ENCODE measurements around the gene ANKRD66. TPM values are rescaled to one million over a fixed set of nuclear protein-coding genes. Genes with fewer than 3 reads are reported as not detected.

ANKRD66 gene
- total and polyA plus RNA-seq, 2 donors (not counting 3 experiments of a cell fraction or from before 2014, with no cell fraction given): not detected

- no peaks in the 10 kb centered on the region for H4K20me1 ChIP-seq (replicated peaks; ENCODE audit: control insufficient read depth, extremely low read depth, insufficient read depth, low read length)
- DNase-seq (ENCODE audit: low read depth, low spot score) (no peak), FAIRE-seq (no peak)
- H3K9me3 ChIP-seq (replicated peaks; ENCODE audit: control insufficient read depth, insufficient read depth, low read length): no peaks in the 10 kb centered on the region
- H3K9ac ChIP-seq (replicated peaks; ENCODE audit: extremely low read depth, insufficient read depth, low read length): no peak overlapping the region
- no peaks in the 10 kb centered on the region for H3K79me2 ChIP-seq (ENCODE audit: control insufficient read depth, insufficient read depth, low read length)
- POLR2A ChIA-PET: no interaction called here
- no peaks in the 10 kb centered on the region for H3K27me3 ChIP-seq (ENCODE audit: control insufficient read depth in 2 of 2, insufficient read depth in 2 of 2, low read length in 2 of 2)
- H3K27ac ChIP-seq (ENCODE audit: insufficient read depth, low read depth, low read length): no peak overlapping the region
- no peaks in the 10 kb centered on the region for H3K9me1 ChIP-seq (replicated peaks; ENCODE audit: control insufficient read depth, extremely low read depth, insufficient read depth, low read length)
- CTCF ChIA-PET: interaction anchor here (0.6 kb wide), 1 partner anchor 32 kb away, joined by 4 read pairs; no protein-coding TSS in a partner anchor
- dilution Hi-C loops (cut with MboI; ENCODE audit: extremely low pct_ligation_motif_present, low sequenced_read_pairs): no loop called here
- no peak overlapping the region for H2AFZ ChIP-seq (ENCODE audit: low read depth, low read length)
- H3K4me3 ChIP-seq (replicated peaks in 1 of 3; ENCODE audit: insufficient read depth in 1 of 3, low read depth in 1 of 3, low read length in 3 of 3): no peak overlapping the region
- H3K4me1 ChIP-seq (ENCODE audit: control insufficient read depth, extremely low read depth, insufficient read depth, low read length): no peaks in the 10 kb centered on the region
- no peak overlapping the region for H3K4me2 ChIP-seq (ENCODE audit: insufficient read depth, low read length)
- intact Hi-C loops (cut with micrococcal nuclease): no loop called here
- BruUV-seq (replicated peaks): no TSS peak
- H3K36me3 ChIP-seq (ENCODE audit: control insufficient read depth in 2 of 2, extremely low read depth in 1 of 2, insufficient read depth in 2 of 2, low read length in 2 of 2): no peaks in the 10 kb centered on the region
- TF ChIP-seq POLR2A (IDR thresholded peaks at IDR 0.05; ENCODE audit: low read depth, low read length) (no peak), CTCF (IDR thresholded peaks at IDR 0.05; ENCODE audit: extremely low read depth in 1 of 2, insufficient read depth in 1 of 2, low read depth in 1 of 2, low read length in 2 of 2) (no peak), JUN (IDR thresholded peaks at IDR 0.05; ENCODE audit: borderline replicate concordance, insufficient read depth, insufficient read length, low read depth) (no peak), MYC (IDR thresholded peaks at IDR 0.05; ENCODE audit: low read depth, low read length) (no peak), EZH2 (IDR thresholded peaks at IDR 0.05; ENCODE audit: borderline replicate concordance, low read depth, low read length, severe bottlenecking) (no peak), MAX (IDR thresholded peaks at IDR 0.05; ENCODE audit: insufficient read depth, insufficient read length) (no peak), FOS (IDR thresholded peaks at IDR 0.05; ENCODE audit: borderline replicate concordance, insufficient read depth, low read length) (no peak), GATA2 (IDR thresholded peaks at IDR 0.05; ENCODE audit: insufficient read depth, insufficient read length, low read depth, low read length) (no peak)
Observed at GRCh38 chr6:46749731-46750130, 3.0 kb downstream of the ANKRD66 start.
